Measurements from ENCODE around the gene ADAMTS2.

DNA sequence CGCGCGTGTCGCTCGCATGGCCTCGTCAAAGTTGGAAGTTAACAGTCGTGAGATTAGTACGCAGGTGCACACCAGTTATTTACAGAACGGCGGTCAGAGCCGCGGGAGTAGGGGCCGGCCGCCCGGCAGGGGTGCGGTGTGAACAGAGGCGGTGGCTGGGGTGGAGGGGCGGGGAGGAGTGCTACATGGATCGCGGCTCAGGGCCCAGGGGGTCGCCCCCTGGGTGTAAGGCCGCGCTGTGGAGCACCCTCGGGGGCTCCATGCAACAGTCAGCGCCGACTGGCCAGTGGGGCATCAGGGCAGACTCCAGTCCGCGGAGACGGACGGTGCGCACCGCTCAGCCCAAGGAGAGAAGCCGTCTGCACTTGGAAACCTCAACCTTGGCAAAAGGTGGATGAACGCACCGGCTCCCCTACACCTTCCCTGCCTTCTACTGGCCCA lies 224.8 kb downstream of the ADAMTS2 start:
- no peak for TF ChIP-seq ATF2 (IDR thresholded peaks at IDR 0.05; ENCODE audit: low read length)
- TF ChIP-seq, protein P1, sequence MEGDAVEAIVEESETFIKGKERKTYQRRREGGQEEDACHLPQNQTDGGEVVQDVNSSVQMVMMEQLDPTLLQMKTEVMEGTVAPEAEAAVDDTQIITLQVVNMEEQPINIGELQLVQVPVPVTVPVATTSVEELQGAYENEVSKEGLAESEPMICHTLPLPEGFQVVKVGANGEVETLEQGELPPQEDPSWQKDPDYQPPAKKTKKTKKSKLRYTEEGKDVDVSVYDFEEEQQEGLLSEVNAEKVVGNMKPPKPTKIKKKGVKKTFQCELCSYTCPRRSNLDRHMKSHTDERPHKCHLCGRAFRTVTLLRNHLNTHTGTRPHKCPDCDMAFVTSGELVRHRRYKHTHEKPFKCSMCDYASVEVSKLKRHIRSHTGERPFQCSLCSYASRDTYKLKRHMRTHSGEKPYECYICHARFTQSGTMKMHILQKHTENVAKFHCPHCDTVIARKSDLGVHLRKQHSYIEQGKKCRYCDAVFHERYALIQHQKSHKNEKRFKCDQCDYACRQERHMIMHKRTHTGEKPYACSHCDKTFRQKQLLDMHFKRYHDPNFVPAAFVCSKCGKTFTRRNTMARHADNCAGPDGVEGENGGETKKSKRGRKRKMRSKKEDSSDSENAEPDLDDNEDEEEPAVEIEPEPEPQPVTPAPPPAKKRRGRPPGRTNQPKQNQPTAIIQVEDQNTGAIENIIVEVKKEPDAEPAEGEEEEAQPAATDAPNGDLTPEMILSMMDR (IDR thresholded peaks at IDR 0.05; ENCODE audit: control extremely low read depth in 1 of 3, insufficient read depth in 1 of 3, low read depth in 1 of 3, low read length in 3 of 3): no peak
- TF ChIP-seq TAF7 (optimal IDR thresholded peaks at IDR 0.05; ENCODE audit: borderline replicate concordance, low read depth, low read length): no peak
- TF ChIP-seq SIX5 (IDR thresholded peaks at IDR 0.05; ENCODE audit: low read depth, low read length): no peak
- no peak for TF ChIP-seq SP2 (IDR thresholded peaks at IDR 0.05; ENCODE audit: low read length)
- no peak for TF ChIP-seq EP300 (IDR thresholded peaks at IDR 0.05; ENCODE audit: borderline replicate concordance in 1 of 2, low read depth in 2 of 2, low read length in 2 of 2)
- TF ChIP-seq ASH2L (IDR thresholded peaks at IDR 0.05; ENCODE audit: low read length): no peak
- no peak for TF ChIP-seq ZNF274 (IDR thresholded peaks at IDR 0.05; ENCODE audit: borderline replicate concordance, extremely low read depth, low read length)
- TF ChIP-seq JUND (IDR thresholded peaks at IDR 0.05; ENCODE audit: low read length): no peak
- TF ChIP-seq RXRA (IDR thresholded peaks at IDR 0.05; ENCODE audit: insufficient read depth, low read depth, low read length): no peak
